Tibial nerve (tissue), 4 donors: ENCODE results near the gene MTHFD1L. TPM values are rescaled to one million over a fixed set of nuclear protein-coding genes. Genes with fewer than 3 reads are reported as not detected.

Experiments used
- DNase-seq, 2 donors: peaks; one replicate each; pipeline ENCODE4 v3.0.0-alpha.2; 2019; ENCODE audit warnings: low spot score in 2 of 2
- H3K27ac ChIP-seq, 4 donors: fragments of 200-600 bp; sonication (generic) in 3 of 4; one replicate each; pipeline ENCODE4 v1.5.1; 2017 to 2019; ENCODE audit warnings: mild to moderate bottlenecking in 1 of 4
- H3K27me3 ChIP-seq, 2 donors: fragments of 200-600 bp; sonication (generic) in 1 of 2; one replicate each; pipeline versions ENCODE4 v1.5.1 to v1.6.0; 2017 to 2019
- H3K36me3 ChIP-seq, 3 donors: fragments of 200-600 bp; sonication (generic); one replicate each; pipeline ENCODE4 v1.5.1; 2018 to 2019
- H3K4me1 ChIP-seq, 4 donors: fragments of 200-600 bp; sonication (generic) in 3 of 4; one replicate each; pipeline ENCODE4 v1.5.1; 2017 to 2019
- H3K4me3 ChIP-seq, 4 donors: fragments of 200-600 bp; sonication (generic) in 3 of 4; one replicate each; pipeline ENCODE4 v1.5.1; 2017 to 2019; ENCODE audit warnings: mild to moderate bottlenecking in 1 of 4, moderate library complexity in 1 of 4
- H3K9me3 ChIP-seq, 4 donors: fragments of 200-600 bp; sonication (generic) in 3 of 4; one replicate each; pipeline ENCODE4 v1.5.1; 2017 to 2019
- EP300 ChIP-seq, 2 donors: sonication (generic); formaldehyde crosslinking; IDR thresholded peaks; one replicate each; pipeline ENCODE4 v1.6.1; 2017; ENCODE audit warnings: antibody characterized with exemption in 2 of 2, mild to moderate bottlenecking in 1 of 2
- POLR2A ChIP-seq, 2 donors: fragments of 450-650 bp; IDR thresholded peaks; one replicate each; pipeline ENCODE4 v1.6.1; 2017; ENCODE audit warnings: antibody characterized with exemption in 2 of 2, mild to moderate bottlenecking in 2 of 2, moderate library complexity in 2 of 2
- WGBS, 2 donors: methylation state at CpG; one replicate each; pipeline ENCODE4 v1.1.5; 2018; 5-methylcytosine and 5-hydroxymethylcytosine counted together
- small RNA-seq: library from RNA; depleted of rRNA; stranded (forward); fragments of <200 nt; gene quantifications from one replicate; pipeline ENCODE3, GENCODE V24; 2016
- total RNA-seq, 4 donors: library from RNA; depleted of rRNA; stranded (reverse); fragments of >200 nt; gene quantifications; one replicate each; pipeline ENCODE4 v1.1.0, GENCODE V29; 2016
- TF ChIP-seq, protein P1 (sequence below), 5 experiments: fragments of 200-600 bp in 3 of 5; fragments of 450-650 bp in 2 of 5; sonication (generic) in 3 of 5; IDR thresholded peaks; one replicate each; pipeline ENCODE4 v1.5.1; 2016 to 2019; ENCODE audit warnings: antibody characterized with exemption in 5 of 5, mild to moderate bottlenecking in 3 of 5, moderate library complexity in 2 of 5

MTHFD1L gene
- total RNA-seq, 4 donors from 2014 or later, result 8.4 to 35.1 (median 13.1) TPM

DNA sequence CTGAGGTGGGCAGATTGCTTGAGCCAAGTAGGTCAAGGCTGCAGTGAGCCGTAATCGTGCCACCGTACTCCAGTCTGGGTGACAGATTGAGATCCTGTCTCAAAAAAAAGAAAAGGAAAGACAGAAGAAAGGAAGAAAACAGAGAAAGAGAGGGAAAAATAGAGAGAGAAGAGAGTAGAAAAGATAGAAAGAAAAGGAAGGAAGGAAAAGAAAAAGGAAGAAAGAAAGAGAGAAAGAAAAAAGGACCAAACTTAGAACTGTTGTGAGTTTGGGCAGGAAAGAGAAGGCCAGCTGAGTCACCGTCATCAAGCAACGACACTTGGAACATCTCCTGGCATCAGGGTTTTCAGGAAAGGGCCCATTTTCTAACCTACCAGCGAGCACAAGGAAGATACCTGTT is 278.3 kb downstream of the MTHFD1L start:
- no peaks in the 10 kb centered on the region for H3K36me3 ChIP-seq
- TF ChIP-seq, protein P1, sequence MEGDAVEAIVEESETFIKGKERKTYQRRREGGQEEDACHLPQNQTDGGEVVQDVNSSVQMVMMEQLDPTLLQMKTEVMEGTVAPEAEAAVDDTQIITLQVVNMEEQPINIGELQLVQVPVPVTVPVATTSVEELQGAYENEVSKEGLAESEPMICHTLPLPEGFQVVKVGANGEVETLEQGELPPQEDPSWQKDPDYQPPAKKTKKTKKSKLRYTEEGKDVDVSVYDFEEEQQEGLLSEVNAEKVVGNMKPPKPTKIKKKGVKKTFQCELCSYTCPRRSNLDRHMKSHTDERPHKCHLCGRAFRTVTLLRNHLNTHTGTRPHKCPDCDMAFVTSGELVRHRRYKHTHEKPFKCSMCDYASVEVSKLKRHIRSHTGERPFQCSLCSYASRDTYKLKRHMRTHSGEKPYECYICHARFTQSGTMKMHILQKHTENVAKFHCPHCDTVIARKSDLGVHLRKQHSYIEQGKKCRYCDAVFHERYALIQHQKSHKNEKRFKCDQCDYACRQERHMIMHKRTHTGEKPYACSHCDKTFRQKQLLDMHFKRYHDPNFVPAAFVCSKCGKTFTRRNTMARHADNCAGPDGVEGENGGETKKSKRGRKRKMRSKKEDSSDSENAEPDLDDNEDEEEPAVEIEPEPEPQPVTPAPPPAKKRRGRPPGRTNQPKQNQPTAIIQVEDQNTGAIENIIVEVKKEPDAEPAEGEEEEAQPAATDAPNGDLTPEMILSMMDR (IDR thresholded peaks at IDR 0.05), result no peak
- H3K4me3 ChIP-seq, result no peak overlapping the region
- H3K9me3 ChIP-seq, result no peaks in the 10 kb centered on the region
- H3K27ac ChIP-seq, result no peak overlapping the region
- H3K4me1 ChIP-seq, result no peaks in the 10 kb centered on the region
- H3K27me3 ChIP-seq, result no peaks in the 10 kb centered on the region
- no peak for DNase-seq
- 86 to 87% methylated on average over 6 of the region's 6 CpGs for WGBS, 2 donors

DNA sequence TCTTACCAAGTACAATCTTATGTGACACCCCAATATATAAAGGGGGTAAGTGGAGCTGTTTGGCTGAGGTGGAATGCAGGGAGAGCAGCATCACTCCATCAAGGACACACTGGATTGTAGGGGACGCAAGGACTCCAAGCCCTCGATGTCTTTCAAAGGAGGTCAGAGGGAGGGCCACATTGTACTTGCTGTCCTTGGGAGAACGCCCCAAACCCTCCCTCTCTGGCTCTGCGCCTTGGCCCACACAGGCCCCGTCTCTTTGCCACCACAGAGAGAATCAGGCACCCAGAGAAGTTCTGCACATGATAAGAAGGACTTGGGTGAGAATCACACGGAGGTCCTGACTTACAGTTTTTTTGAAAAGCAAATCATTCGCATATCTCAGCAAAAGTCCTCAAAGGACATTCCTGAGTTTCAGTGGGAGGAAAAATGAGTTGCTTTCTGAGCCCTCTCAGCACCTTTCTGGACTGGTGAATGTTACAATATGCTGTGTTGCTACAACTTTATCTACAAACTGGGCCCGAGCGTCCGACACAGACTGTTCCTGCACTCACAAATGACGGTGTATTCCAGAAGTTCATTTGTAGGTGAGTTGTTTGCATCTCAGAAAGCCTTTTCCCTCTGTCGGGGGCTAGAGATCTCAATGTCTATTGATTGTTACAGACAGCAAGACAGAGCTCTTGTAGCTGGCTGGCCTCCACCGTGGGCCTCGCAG is 281.8 kb downstream of the MTHFD1L start:
- no peak overlapping the region for H3K4me3 ChIP-seq
- no peaks in the 10 kb centered on the region for H3K36me3 ChIP-seq
- 86 to 87% methylated on average over 14 of the region's 14 CpGs for WGBS, 2 donors
- H3K27ac ChIP-seq, result no peak overlapping the region
- DNase-seq, result no peak
- H3K27me3 ChIP-seq, result no peaks in the 10 kb centered on the region
- H3K4me1 ChIP-seq, result no peaks in the 10 kb centered on the region
- no peak for TF ChIP-seq POLR2A (IDR thresholded peaks at IDR 0.05)
- TF ChIP-seq, protein P1 (IDR thresholded peaks at IDR 0.05), result no peak
- TF ChIP-seq EP300 (IDR thresholded peaks at IDR 0.05), result no peak
- H3K9me3 ChIP-seq, result no peaks in the 10 kb centered on the region

DNA sequence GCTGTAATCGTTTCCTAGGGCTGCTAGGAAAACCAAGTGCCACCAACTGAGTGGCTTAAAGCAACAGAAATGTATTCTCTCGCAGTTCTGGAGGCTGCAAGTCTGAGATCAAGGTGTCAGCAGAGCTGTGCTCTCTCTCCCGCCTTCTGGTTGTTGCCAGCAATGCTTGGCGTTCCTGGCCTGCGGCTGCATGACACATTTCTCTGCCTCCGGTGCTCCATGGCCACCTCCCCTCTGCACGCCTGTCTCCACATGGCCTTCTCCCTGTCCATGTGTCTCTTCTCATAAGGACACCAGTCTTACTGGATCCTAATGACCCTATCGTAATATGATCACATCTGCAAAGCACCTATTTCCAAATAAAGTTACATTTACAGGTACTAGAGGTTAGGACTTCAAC is 282.6 kb downstream of the MTHFD1L start:
- H3K36me3 ChIP-seq, result no peaks in the 10 kb centered on the region
- no peaks in the 10 kb centered on the region for H3K9me3 ChIP-seq
- H3K27me3 ChIP-seq, result no peaks in the 10 kb centered on the region
- H3K27ac ChIP-seq, result no peak overlapping the region
- H3K4me1 ChIP-seq, result no peaks in the 10 kb centered on the region
- 80 to 91% methylated on average over 8 of the region's 8 CpGs for WGBS, 2 donors
- DNase-seq, result no peak
- no peak overlapping the region for H3K4me3 ChIP-seq
- no peak for TF ChIP-seq POLR2A (IDR thresholded peaks at IDR 0.05)
- no peak for TF ChIP-seq EP300 (IDR thresholded peaks at IDR 0.05)
- TF ChIP-seq, protein P1 (IDR thresholded peaks at IDR 0.05), result no peak

DNA sequence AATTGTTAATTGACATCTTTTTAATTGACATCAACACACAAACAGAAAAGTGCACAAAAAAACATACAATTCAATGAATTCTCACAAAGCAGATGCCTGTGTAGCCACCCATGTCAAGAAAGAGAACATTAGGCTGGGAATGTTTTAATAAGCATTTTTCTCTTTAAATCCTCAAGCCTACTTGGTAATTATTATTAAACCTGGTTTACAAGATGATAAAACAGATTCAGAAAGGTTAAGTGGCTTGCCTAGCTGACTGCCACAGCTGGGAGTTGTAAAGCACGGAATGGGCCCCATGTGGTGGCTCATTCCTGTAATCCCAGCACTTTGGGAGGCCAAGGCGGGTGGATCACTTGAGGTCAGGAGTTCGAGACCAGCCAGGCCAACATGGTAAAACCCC is 284.3 kb downstream of the MTHFD1L start:
- no peaks in the 10 kb centered on the region for H3K36me3 ChIP-seq
- 89 to 99% methylated on average over 3 of the region's 3 CpGs for WGBS, 2 donors
- no peak overlapping the region for H3K4me3 ChIP-seq
- TF ChIP-seq, protein P1 (IDR thresholded peaks at IDR 0.05), result no peak
- TF ChIP-seq POLR2A (IDR thresholded peaks at IDR 0.05), result no peak
- no peak overlapping the region for H3K27ac ChIP-seq
- no peaks in the 10 kb centered on the region for H3K9me3 ChIP-seq
- peaks cover 0 to 5% (median 0%) of the 10 kb centered on the region in 4 donors for H3K4me1 ChIP-seq
- no peak for DNase-seq
- H3K27me3 ChIP-seq, result no peaks in the 10 kb centered on the region

Small RNA genes lying within 50 kb of the gene (small RNA-seq; reads per million reads assigned to genes)
- not detected for gene RNU6-302P
